HCT116 (cell line): ENCODE measurements around the gene CFAP61. TPM values are rescaled to one million over a fixed set of nuclear protein-coding genes. Genes with fewer than 3 reads are reported as not detected.

Experiments
- ATAC-seq: fragments of 200-7000 bp; cut with Tn5 transposase; 2 replicates; pipeline ENCODE4 v1.9.1; 2020; ENCODE audit warnings: mild to moderate bottlenecking, moderate library complexity
- BruUV-seq: library from RNA; stranded (reverse); fragments of 400-500 nt; replicated peaks from 2 replicates; lab custom pipeline; 2021; lab: Mats Ljungman, UMichigan
- CTCF ChIA-PET: fragments of 300-600 bp; sonication (Branson Sonifier 250); formaldehyde crosslinking; loops from one replicate; lab custom pipeline; 2021; ENCODE audit warnings: antibody characterized with exemption; lab: Charles Lee
- POLR2A ChIA-PET: fragments of 300-600, 350-600 bp; sonication (Branson Sonifier 250); formaldehyde crosslinking; loops from one replicate; lab custom pipeline; 2021; ENCODE audit warnings: antibody characterized with exemption; lab: Charles Lee
- RAD21 ChIA-PET, 2 experiments: fragments of 300-600 bp; sonication (Branson Sonifier 250); formaldehyde crosslinking; loops; one replicate each; lab custom pipeline; 2023; ENCODE audit warnings: low total read pairs in 2 of 2; ENCODE audit not compliant: uncharacterized antibody in 2 of 2, unreplicated experiment in 2 of 2, low non-redundant PET in 1 of 2; lab: Charles Lee
- DNase-seq: peaks from one replicate; pipeline ENCODE4 v3.0.0-alpha.2; 2010; ENCODE audit warnings: low read depth, low spot score
- H2AFZ ChIP-seq: fragments of 200-600 bp; shearing (Covaris generic), sonication (generic); 2 replicates; pipeline ENCODE4 v1.6.1; 2017; ENCODE audit warnings: low read depth, mixed run types, mixed read lengths, antibody characterized with exemption, low read length; ENCODE audit not compliant: poor library complexity, severe bottlenecking
- H3K27ac ChIP-seq: 2 replicates; pipeline ENCODE4 v1.5.1; 2012; ENCODE audit warnings: low read depth, low read length
- H3K27me3 ChIP-seq: fragments of 200-600 bp; sonication (generic); 2 replicates; pipeline ENCODE4 v1.6.1; 2016; ENCODE audit warnings: mixed run types, low read length, mixed read lengths; ENCODE audit not compliant: insufficient read depth
- H3K36me3 ChIP-seq, 2 experiments: fragments of 200-500 bp in 1 of 2; fragments of 200-600 bp in 1 of 2; sonication (Bioruptor generic) in 1 of 2; sonication (generic) in 1 of 2; 2 replicates each; pipeline versions ENCODE4 v1.5.1 to v1.6.1; 2014 to 2016; ENCODE audit warnings: low read length in 2 of 2, inconsistent platforms in 1 of 2, mixed read lengths in 1 of 2, mixed run types in 1 of 2; ENCODE audit not compliant: insufficient read depth in 2 of 2, control insufficient read depth in 1 of 2
- H3K4me1 ChIP-seq, 2 experiments: fragments of 200-600 bp in 1 of 2; sonication (generic) in 1 of 2; 2 replicates each; pipeline versions ENCODE4 v1.5.1 to v1.6.1; 2012 to 2017; ENCODE audit warnings: low read length in 2 of 2, inconsistent platforms in 1 of 2, mild to moderate bottlenecking in 1 of 2, mixed read lengths in 1 of 2, mixed run types in 1 of 2, moderate library complexity in 1 of 2; ENCODE audit not compliant: insufficient read depth in 2 of 2, control insufficient read depth in 1 of 2
- H3K4me2 ChIP-seq: fragments of 200-600 bp; sonication (generic); 2 replicates; pipeline ENCODE4 v1.6.1; 2017; ENCODE audit warnings: mixed run types, low read length, mixed read lengths
- H3K4me3 ChIP-seq, 2 experiments: fragments of 200-600 bp in 1 of 2; sonication (generic) in 1 of 2; replicated peaks in 1 of 2; 2 replicates each; pipeline ENCODE4 v1.5.1; 2011 to 2016; ENCODE audit warnings: low read length in 2 of 2, control low read depth in 1 of 2, low read depth in 1 of 2, mild to moderate bottlenecking in 1 of 2, mixed read lengths in 1 of 2, mixed run types in 1 of 2
- H3K79me2 ChIP-seq: fragments of 200-600 bp; sonication (generic); 2 replicates; pipeline ENCODE4 v1.6.1; 2017; ENCODE audit warnings: mild to moderate bottlenecking, mixed run types, low read length, moderate library complexity, mixed read lengths; ENCODE audit not compliant: insufficient read depth
- H3K9ac ChIP-seq: fragments of 200-600 bp; sonication (generic); 2 replicates; pipeline ENCODE4 v1.6.1; 2016; ENCODE audit warnings: low read length, mixed read lengths
- H3K9me2 ChIP-seq: fragments of 200-600 bp; sonication (generic), shearing (Covaris generic); 2 replicates; pipeline ENCODE4 v1.6.1; 2017; ENCODE audit warnings: mixed run types, mild to moderate bottlenecking, moderate library complexity; ENCODE audit not compliant: insufficient read depth
- H3K9me3 ChIP-seq, 2 experiments: fragments of 200-500 bp in 1 of 2; fragments of 200-600 bp in 1 of 2; sonication (Bioruptor generic) in 1 of 2; sonication (generic) in 1 of 2; 2 replicates each; pipeline ENCODE4 v1.6.1; 2014 to 2017; ENCODE audit warnings: low read length in 2 of 2, mixed read lengths in 2 of 2, inconsistent platforms in 1 of 2, low read depth in 1 of 2, mild to moderate bottlenecking in 1 of 2, mixed run types in 1 of 2, moderate library complexity in 1 of 2; ENCODE audit not compliant: control insufficient read depth in 1 of 2, insufficient read depth in 1 of 2
- H4K20me1 ChIP-seq: fragments of 200-600 bp; sonication (generic), shearing (Covaris generic); 2 replicates; pipeline ENCODE4 v1.6.1; 2017; ENCODE audit warnings: mixed run types, mild to moderate bottlenecking, moderate library complexity; ENCODE audit not compliant: insufficient read depth
- ATF3 ChIP-seq: IDR thresholded peaks from 2 replicates; pipeline ENCODE4 v1.6.1; 2012
- CBX3 ChIP-seq: IDR thresholded peaks from 2 replicates; pipeline ENCODE4 v1.6.1; 2012; ENCODE audit warnings: low read depth
- CEBPB ChIP-seq: IDR thresholded peaks from 2 replicates; pipeline ENCODE4 v1.6.1; 2012; ENCODE audit warnings: low read depth
- EGR1 ChIP-seq: IDR thresholded peaks from 2 replicates; pipeline ENCODE4 v1.6.1; 2012; ENCODE audit warnings: low read depth
- ELF1 ChIP-seq: IDR thresholded peaks from 2 replicates; pipeline ENCODE4 v1.6.1; 2012; ENCODE audit warnings: low read depth, borderline replicate concordance
- EZH2 ChIP-seq: fragments of 200-600 bp; sonication (generic); IDR thresholded peaks from 2 replicates; pipeline ENCODE4 v1.6.1; 2017; ENCODE audit warnings: antibody characterized with exemption, mixed run types
- EZH2phosphoT487 ChIP-seq: fragments of 200-600 bp; IDR thresholded peaks from 2 replicates; pipeline ENCODE4 v1.6.1; 2018; ENCODE audit warnings: antibody characterized with exemption, borderline replicate concordance
- JUND ChIP-seq: IDR thresholded peaks from 2 replicates; pipeline ENCODE4 v1.6.1; 2012
- POLR2A ChIP-seq: IDR thresholded peaks from 2 replicates; pipeline ENCODE4 v1.7.0; 2011; ENCODE audit warnings: borderline replicate concordance; ENCODE audit not compliant: insufficient read depth, insufficient read length; ENCODE audit errors: extremely low read depth
- POLR2AphosphoS5 ChIP-seq: IDR thresholded peaks from 2 replicates; pipeline ENCODE4 v1.6.1; 2011; ENCODE audit warnings: mild to moderate bottlenecking, low read depth, low read length, moderate library complexity
- RAD21 ChIP-seq: IDR thresholded peaks from 2 replicates; pipeline ENCODE4 v1.6.1; 2012; ENCODE audit warnings: low read depth, mild to moderate bottlenecking
- SIN3A ChIP-seq: IDR thresholded peaks from 2 replicates; pipeline ENCODE4 v1.6.1; 2012; ENCODE audit warnings: low read depth
- SP1 ChIP-seq: IDR thresholded peaks from 2 replicates; pipeline ENCODE4 v1.6.1; 2012; ENCODE audit warnings: low read depth
- SRF ChIP-seq: IDR thresholded peaks from 2 replicates; pipeline ENCODE4 v1.6.1; 2012; ENCODE audit warnings: low read depth
- YY1 ChIP-seq: IDR thresholded peaks from 2 replicates; pipeline ENCODE4 v1.6.1; 2011; ENCODE audit warnings: low read length, low read depth, moderate library complexity, mild to moderate bottlenecking; ENCODE audit not compliant: insufficient replicate concordance; ENCODE audit errors: extremely low read depth
- ZBTB33 ChIP-seq: IDR thresholded peaks from 2 replicates; pipeline ENCODE4 v1.6.1; 2011; ENCODE audit warnings: mild to moderate bottlenecking, low read length, moderate library complexity; ENCODE audit not compliant: insufficient replicate concordance; ENCODE audit errors: extremely low read depth
- ZNF274 ChIP-seq: fragments of 200-500 bp; sonication (Bioruptor generic); IDR thresholded peaks from 2 replicates; pipeline ENCODE4 v1.6.1; 2014; ENCODE audit warnings: mild to moderate bottlenecking, low read depth, low read length, inconsistent platforms
- intact Hi-C: fragments of 100-400 bp; cut with micrococcal nuclease; formaldehyde crosslinking; loops from 2 replicates; pipeline ENCODE4 v1.10.0; 2022
- total RNA-seq: library from RNA; stranded (reverse); gene quantifications from one replicate; pipeline ENCODE4 v1.2.1, GENCODE V29; 2021; ENCODE audit not compliant: unreplicated experiment

CFAP61 gene
- total RNA-seq, 1 experiment from 2014 or later, result 1.7 TPM

- ChIA-PET RAD21 (no interaction called here), CTCF (no interaction called here), POLR2A (no interaction called here)
- no peaks in the 10 kb centered on the region for H3K9me2 ChIP-seq
- no peak for DNase-seq
- H3K27ac ChIP-seq, result no peak overlapping the region
- H3K4me3 ChIP-seq, result no peak overlapping the region
- H3K4me1 ChIP-seq, result no peaks in the 10 kb centered on the region
- TF ChIP-seq JUND (no peak), EZH2 (no peak), CBX3 (no peak), SP1 (no peak)
- no peaks in the 10 kb centered on the region for H3K79me2 ChIP-seq
- H3K9me3 ChIP-seq, result no peaks in the 10 kb centered on the region
- H3K9ac ChIP-seq, result no peak overlapping the region
- H2AFZ ChIP-seq, result no peak overlapping the region
- no peak for ATAC-seq
- H3K27me3 ChIP-seq, result peaks cover 3% of the 10 kb centered on the region; the same call in 1 of the 2 replicates
- H3K36me3 ChIP-seq, result no peaks in the 10 kb centered on the region
- H4K20me1 ChIP-seq, result no peaks in the 10 kb centered on the region
- no peak overlapping the region for H3K4me2 ChIP-seq
- intact Hi-C loops, result no loop called here
- BruUV-seq, result no TSS peak
These were observed 162.5 kb downstream of the CFAP61 start for GRCh38 chr20:20214757-20215275.

- DNase-seq (no peak), ATAC-seq (no peak)
- no peaks in the 10 kb centered on the region for H3K79me2 ChIP-seq
- CTCF ChIA-PET, result no interaction called here
- no peaks in the 10 kb centered on the region for H3K9me3 ChIP-seq
- no peak overlapping the region for H3K9ac ChIP-seq
- peaks cover 14% of the 10 kb centered on the region for H3K27me3 ChIP-seq
- POLR2A ChIA-PET, result no interaction called here
- no peak overlapping the region for H2AFZ ChIP-seq
- RAD21 ChIA-PET, result no interaction called here
- H3K4me1 ChIP-seq, result no peaks in the 10 kb centered on the region
- no peaks in the 10 kb centered on the region for H4K20me1 ChIP-seq
- H3K9me2 ChIP-seq, result no peaks in the 10 kb centered on the region
- intact Hi-C loops, result no loop called here
- no peak overlapping the region for H3K4me2 ChIP-seq
- no TSS peak for BruUV-seq
- H3K27ac ChIP-seq, result no peak overlapping the region
- no peak overlapping the region for H3K4me3 ChIP-seq
- H3K36me3 ChIP-seq, result no peaks in the 10 kb centered on the region
- TF ChIP-seq POLR2AphosphoS5 (no peak), SP1 (no peak), ZNF274 (no peak), YY1 (no peak), EZH2phosphoT487 (no peak), RAD21 (no peak), JUND (no peak), SIN3A (no peak), SRF (no peak), POLR2A (no peak), ELF1 (no peak), EZH2 (no peak), ATF3 (no peak), ZBTB33 (no peak), CEBPB (no peak), EGR1 (no peak)
These were observed 163.8 kb downstream of the CFAP61 start for GRCh38 chr20:20215976-20216727.
